Measurements from ENCODE around the gene IL25.

- TF ChIP-seq CTCF (conservative IDR thresholded peaks at IDR 0.05) (no peak), EZH2 (IDR thresholded peaks at IDR 0.05; ENCODE audit: low read depth) (no peak)
Measured at GRCh38 chr14:23382731-23383440, 10.3 kb downstream of the IL25 start.
